Activated naive CD8-positive, alpha-beta T cell (primary cell): ENCODE data around the gene PRIMPOL.
"Not testable (repeated sequence)": the region's sequence is repeated elsewhere in the genome, so short reads cannot be mapped to it uniquely, and the experiment has no call there.

ENCODE experiments used
- H3K27ac Mint-ChIP-seq: one replicate; pipeline ENCODE4 v1.8.0; 2021; ENCODE audit warnings: mixed read lengths
- H3K27me3 Mint-ChIP-seq: one replicate; pipeline ENCODE4 v1.8.0; 2021; ENCODE audit warnings: mixed read lengths
- H3K36me3 Mint-ChIP-seq: one replicate; pipeline ENCODE4 v1.8.0; 2021; ENCODE audit warnings: mixed read lengths
- H3K4me1 Mint-ChIP-seq: one replicate; pipeline ENCODE4 v1.8.0; 2021; ENCODE audit warnings: low read depth, mixed read lengths
- H3K4me3 Mint-ChIP-seq: one replicate; pipeline ENCODE4 v1.8.0; 2021; ENCODE audit warnings: mild to moderate bottlenecking, mixed read lengths
- H3K9me3 Mint-ChIP-seq: one replicate; pipeline ENCODE4 v1.8.0; 2021; ENCODE audit warnings: low read depth, mixed read lengths

The PRIMPOL gene

DNA sequence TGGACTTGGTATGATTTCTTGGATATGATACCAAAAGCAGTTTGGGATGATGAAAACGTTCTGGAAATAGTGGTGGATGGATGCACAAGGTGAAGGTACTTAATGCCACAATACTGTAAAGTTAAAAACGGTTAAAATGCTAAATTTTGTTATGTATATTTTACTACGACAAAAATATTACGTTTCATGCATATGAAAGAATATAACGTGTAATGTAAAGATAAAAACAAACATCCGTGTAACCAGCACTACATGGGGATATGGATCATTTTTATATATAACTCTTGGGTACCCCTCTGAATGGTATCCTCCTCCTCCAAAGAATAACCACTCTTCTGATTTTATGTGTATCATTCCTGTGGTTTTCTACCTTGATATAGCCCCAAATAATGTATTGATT is 85.2 kb downstream of the PRIMPOL start:
- Mint-ChIP-seq H3K36me3 (no peaks in the 10 kb centered on the region), H3K27me3 (no peaks in the 10 kb centered on the region), H3K4me1 (peaks cover 22% of the 10 kb centered on the region), H3K9me3 (no peaks in the 10 kb centered on the region), H3K4me3 (peak overlapping the region; percentile 94), H3K27ac (peak overlapping the region; percentile 90)

DNA sequence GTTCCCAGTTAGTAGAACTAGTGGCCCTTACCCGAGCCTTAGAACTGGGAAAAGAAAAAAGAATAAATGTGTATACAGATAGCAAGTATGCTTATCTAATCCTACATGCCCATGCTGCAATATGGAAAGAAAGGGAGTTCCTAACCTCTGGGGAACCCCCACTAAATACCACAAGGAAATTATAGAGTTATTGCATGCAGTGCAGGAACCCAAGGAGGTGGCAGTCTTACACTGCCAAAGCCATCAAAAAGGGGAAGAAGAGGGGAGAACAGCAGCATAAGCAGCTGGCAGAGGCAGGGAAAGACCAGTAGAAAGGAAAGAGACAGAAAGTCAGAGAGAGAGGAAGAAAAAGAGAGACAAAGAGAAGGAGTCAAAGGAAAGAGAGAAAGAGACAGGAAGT is 90.0 kb downstream of the PRIMPOL start:
- H3K27ac Mint-ChIP-seq: peak overlapping the region; percentile 5
- not testable (repeated sequence) for H3K36me3 Mint-ChIP-seq, H3K27me3 Mint-ChIP-seq, H3K9me3 Mint-ChIP-seq, H3K4me3 Mint-ChIP-seq
- peaks cover 14% of the 10 kb centered on the region for H3K4me1 Mint-ChIP-seq

DNA sequence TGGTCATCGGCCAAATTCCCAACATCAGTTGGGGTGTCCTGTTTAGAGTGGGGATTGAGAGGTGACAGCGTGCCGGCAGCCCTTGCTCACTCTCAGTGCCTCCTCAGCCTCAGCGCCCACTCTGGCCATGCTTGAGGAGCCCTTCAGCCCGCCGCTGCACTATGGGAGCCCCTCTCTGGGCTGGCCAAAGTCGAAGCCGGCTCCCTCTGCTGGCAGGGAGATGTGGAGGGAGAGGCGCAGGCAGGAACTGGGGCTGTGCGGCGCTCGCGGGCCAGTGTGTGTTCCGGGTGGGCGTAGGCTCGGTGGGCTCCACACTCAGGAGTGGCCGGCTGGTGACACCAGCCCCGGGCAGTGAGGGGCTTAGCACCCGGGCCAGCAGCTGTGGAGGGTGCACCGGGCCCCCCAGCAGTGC is 91.4 kb downstream of the PRIMPOL start:
- Mint-ChIP-seq H3K4me3 (no peak overlapping the region), H3K27me3 (no peaks in the 10 kb centered on the region), H3K9me3 (no peaks in the 10 kb centered on the region), H3K36me3 (no peaks in the 10 kb centered on the region), H3K4me1 (peaks cover 16% of the 10 kb centered on the region), H3K27ac (no peak overlapping the region)

DNA sequence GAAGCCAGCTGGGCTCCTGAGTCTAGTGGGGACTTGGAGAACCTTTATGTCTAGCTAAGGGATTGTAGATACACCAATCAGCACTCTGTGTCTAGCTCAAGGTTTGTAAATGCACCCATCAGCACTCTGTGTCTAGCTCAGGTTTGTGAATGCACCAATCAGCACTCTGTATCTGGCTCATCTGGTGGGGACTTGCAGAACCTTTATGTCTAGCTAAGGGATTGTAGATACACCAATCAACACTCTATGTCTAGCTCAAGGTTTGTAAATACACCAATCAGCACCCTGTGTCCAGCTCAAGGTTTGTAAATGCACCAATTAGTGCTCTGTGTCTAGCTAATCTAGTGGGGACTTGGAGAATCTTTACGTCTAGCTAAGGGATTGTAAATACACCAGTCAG is 92.1 kb downstream of the PRIMPOL start:
- H3K27me3 Mint-ChIP-seq, H3K36me3 Mint-ChIP-seq, H3K4me3 Mint-ChIP-seq, H3K9me3 Mint-ChIP-seq, H3K27ac Mint-ChIP-seq: not testable (repeated sequence)
- peaks cover 23% of the 10 kb centered on the region for H3K4me1 Mint-ChIP-seq

DNA sequence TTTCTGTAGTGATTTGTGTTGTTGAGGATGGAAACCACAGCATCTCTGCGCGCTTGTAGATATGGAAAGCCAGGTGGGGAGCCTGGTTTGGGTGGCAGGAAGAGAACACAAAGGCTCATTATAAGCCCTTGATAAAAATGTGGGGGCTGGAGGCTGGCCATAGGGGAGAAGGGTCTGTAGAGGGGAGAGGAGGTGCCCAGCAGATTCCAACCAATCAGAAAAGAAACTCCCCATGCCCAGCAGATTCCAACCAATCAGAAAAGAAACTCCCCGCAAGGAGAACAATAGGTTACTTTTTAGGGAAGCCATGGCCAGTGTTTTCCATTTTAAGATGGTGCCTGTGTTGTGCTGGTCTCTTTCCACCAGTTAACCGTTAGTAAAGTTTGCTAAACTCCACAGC is 94.1 kb downstream of the PRIMPOL start:
- H3K4me1 Mint-ChIP-seq: peaks cover 27% of the 10 kb centered on the region
- H3K4me3 Mint-ChIP-seq: no peak overlapping the region
- no peaks in the 10 kb centered on the region for H3K9me3 Mint-ChIP-seq
- H3K36me3 Mint-ChIP-seq: no peaks in the 10 kb centered on the region
- no peak overlapping the region for H3K27ac Mint-ChIP-seq
- no peaks in the 10 kb centered on the region for H3K27me3 Mint-ChIP-seq

DNA sequence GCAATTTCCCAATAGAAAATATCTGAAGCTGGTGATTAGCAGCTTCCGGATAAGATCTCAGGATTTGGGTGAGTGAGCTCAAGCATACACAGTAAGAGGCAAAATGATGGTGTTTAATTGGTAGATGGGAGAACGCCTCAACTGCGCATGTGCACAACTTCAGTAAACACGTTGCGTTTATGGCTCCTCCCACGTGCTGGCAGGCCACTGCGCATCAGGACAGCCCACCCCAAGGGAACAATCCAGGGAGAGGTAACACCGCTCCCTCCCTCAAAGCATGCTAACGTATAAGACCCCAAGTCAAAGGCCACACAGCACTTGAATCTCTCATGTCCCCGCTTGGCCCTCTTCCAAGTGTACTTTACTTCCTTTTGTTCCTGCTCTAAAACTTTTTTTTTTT is 94.7 kb downstream of the PRIMPOL start:
- Mint-ChIP-seq H3K27me3 (no peaks in the 10 kb centered on the region), H3K4me1 (peaks cover 25% of the 10 kb centered on the region), H3K4me3 (no peak overlapping the region), H3K36me3 (no peaks in the 10 kb centered on the region), H3K27ac (no peak overlapping the region), H3K9me3 (no peaks in the 10 kb centered on the region)
